ENCODE data around the gene OS9. TPM values are rescaled to one million over a fixed set of nuclear protein-coding genes. Genes with fewer than 3 reads are reported as not detected.
A peak's percentile ranks its signal among the peaks of the same experiment; 100 is the strongest.

The OS9 gene
- total RNA-seq, 1 donor from 2014 or later = 263 TPM

DNA sequence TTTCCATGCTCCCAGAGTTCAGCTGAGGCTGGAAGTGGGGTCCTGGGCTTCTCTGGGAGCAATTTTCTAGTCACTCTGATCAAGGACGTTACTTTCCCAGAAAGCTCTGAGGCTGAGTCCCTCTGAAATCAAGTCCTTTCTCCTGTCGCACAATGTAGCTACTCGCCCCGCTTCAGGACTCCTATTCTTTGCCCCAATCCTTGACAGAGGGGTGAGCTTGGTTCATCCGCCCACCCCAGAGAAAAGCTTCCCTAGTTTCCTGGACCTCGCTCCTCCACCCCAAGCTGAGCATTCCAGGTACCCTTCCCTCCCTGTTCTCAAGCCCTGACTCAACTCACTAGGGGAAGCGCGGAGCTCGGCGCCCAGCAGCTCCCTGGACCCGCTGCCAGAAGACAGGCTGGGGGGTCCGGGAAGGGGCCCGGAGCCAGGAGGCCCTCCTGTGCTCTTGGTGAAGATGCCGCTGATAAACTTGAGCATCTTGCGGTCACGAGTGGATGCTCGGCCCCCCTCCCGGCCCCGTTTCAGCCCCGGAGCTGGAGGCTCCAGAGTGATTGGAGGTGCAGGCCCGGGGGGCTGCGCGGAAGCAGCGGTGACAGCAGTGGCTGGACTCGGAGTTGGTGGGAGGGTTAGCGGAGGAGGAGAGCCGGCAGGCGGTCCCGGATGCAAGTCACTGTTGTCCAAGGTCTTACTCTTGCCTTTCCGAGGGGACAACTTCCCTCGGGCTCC lies 43.0 kb downstream of the OS9 start:
- no peak overlapping the region for H3K27ac ChIP-seq
- no peak for DNase-seq
- H3K27me3 ChIP-seq = peaks cover 61% of the 10 kb centered on the region

DNA sequence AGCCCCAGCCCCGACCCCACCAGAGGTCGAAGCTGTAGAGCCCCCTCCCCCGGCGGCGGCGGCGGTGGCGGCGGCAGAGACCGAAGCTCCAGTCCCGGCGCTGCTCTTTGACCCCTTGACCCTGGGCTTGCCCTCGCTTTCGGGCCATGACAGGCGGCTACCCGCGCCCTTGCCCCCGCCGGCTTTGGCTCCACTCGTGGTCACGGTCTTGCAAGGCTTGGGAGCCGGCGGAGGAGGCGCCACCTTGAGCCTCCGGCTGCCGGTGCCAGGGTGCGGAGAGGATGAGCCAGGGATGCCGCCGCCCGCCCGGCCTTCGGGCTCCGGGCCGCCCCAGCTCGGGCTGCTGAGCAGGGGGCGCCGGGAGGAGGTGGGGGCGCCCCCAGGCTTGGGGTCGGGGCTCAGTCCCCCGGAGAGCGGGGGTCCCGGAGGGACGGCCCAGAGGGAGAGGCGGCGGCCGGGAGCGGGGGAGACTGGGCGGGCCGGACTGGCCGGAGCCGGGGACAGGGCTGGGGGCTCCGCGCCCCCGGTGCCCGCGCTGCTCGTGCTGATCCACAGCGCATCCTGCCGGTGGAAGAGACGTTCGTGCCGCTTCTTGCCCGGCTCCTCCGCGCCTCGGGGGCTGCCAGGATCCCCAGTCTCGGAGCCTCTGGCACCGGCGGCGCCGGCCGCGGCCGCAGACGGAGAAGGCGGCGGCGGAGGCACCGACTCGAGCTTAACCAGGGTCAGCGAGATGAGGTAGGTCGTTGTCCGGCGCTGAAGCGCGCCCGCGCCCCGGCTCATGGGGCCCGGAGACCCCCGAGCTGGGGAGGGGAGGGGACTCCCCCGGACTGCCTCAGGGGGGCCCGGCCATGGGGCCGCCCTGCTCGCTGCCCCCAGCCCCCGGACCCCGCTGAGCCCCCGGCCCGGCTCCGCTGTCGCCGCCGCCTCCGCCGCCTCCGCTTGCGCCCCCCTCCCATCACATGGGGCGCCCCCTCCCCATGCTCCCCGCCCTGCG lies 43.8 kb downstream of the OS9 start:
- ATAC-seq = no peak

More for the DNA sequence above, 43.0 kb downstream of the OS9 start:
- Histone ChIP-seq H3K4me3 (no peak overlapping the region), H3K4me1 (no peaks in the 10 kb centered on the region), H3K9me3 (no peaks in the 10 kb centered on the region), H3K36me3 (no peaks in the 10 kb centered on the region)
- TF ChIP-seq, protein P1, sequence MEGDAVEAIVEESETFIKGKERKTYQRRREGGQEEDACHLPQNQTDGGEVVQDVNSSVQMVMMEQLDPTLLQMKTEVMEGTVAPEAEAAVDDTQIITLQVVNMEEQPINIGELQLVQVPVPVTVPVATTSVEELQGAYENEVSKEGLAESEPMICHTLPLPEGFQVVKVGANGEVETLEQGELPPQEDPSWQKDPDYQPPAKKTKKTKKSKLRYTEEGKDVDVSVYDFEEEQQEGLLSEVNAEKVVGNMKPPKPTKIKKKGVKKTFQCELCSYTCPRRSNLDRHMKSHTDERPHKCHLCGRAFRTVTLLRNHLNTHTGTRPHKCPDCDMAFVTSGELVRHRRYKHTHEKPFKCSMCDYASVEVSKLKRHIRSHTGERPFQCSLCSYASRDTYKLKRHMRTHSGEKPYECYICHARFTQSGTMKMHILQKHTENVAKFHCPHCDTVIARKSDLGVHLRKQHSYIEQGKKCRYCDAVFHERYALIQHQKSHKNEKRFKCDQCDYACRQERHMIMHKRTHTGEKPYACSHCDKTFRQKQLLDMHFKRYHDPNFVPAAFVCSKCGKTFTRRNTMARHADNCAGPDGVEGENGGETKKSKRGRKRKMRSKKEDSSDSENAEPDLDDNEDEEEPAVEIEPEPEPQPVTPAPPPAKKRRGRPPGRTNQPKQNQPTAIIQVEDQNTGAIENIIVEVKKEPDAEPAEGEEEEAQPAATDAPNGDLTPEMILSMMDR (IDR thresholded peaks at IDR 0.05) = no peak
- intact Hi-C loops (cut with DNase I) = no loop called here
- no peak for ATAC-seq

GRCh38 chr12:57738661-57739237 lies 44.8 kb downstream of the OS9 start, which contains the start of gene AGAP2:
TSS of gene AGAP2 (minus strand) at chr12:57738742. CDS start at chr12:57738246, 496 bp downstream.
- ATAC-seq (no peak), DNase-seq (no peak)
- Histone ChIP-seq H3K9me3 (no peaks in the 10 kb centered on the region), H3K4me1 (no peaks in the 10 kb centered on the region), H3K27ac (no peak within 1 kb of the TSS), H3K27me3 (peaks cover 60% of the 10 kb centered on the region), H3K36me3 (no peaks in the 10 kb centered on the region), H3K4me3 (peak within 1 kb of the TSS; percentile 23)
- TF ChIP-seq, protein P1 (IDR thresholded peaks at IDR 0.05) = no peak
- intact Hi-C loops (cut with DNase I) = no loop called here

More for the DNA sequence above, 43.8 kb downstream of the OS9 start:
- Histone ChIP-seq H3K4me1 (no peaks in the 10 kb centered on the region), H3K9me3 (no peaks in the 10 kb centered on the region), H3K36me3 (no peaks in the 10 kb centered on the region), H3K27me3 (peaks cover 61% of the 10 kb centered on the region), H3K4me3 (peak overlapping the region; percentile 23), H3K27ac (no peak overlapping the region)
- DNase-seq = no peak
- intact Hi-C loops (cut with DNase I) = no loop called here
- TF ChIP-seq, protein P1 (IDR thresholded peaks at IDR 0.05) = no peak

DNA sequence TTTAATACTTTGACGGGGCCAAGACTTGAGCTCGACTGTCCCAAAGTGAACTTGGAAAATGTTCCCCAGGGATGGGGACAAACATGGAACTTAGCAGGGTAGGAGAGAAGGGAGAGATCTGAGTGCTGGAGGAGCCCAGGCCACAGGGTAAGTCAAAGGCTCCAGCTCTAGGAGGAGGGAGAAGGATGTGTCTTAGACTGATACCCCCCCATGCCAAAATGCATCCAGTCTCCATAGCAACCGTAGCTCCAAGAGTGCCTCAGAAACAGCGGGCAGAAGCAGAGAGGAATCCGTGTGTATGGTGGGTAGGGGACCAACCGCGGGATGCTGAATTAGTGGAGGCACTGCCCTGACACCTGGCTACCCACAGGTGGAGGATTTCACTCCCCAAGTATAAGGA lies 45.5 kb downstream of the OS9 start:
- no peak for ATAC-seq
- DNase-seq = no peak
- Histone ChIP-seq H3K9me3 (no peaks in the 10 kb centered on the region), H3K27ac (no peak overlapping the region), H3K36me3 (no peaks in the 10 kb centered on the region), H3K27me3 (peaks cover 54% of the 10 kb centered on the region), H3K4me3 (no peak overlapping the region), H3K4me1 (peaks cover 4% of the 10 kb centered on the region)
- TF ChIP-seq, protein P1 (IDR thresholded peaks at IDR 0.05) = no peak
- intact Hi-C loops (cut with DNase I) = no loop called here

DNA sequence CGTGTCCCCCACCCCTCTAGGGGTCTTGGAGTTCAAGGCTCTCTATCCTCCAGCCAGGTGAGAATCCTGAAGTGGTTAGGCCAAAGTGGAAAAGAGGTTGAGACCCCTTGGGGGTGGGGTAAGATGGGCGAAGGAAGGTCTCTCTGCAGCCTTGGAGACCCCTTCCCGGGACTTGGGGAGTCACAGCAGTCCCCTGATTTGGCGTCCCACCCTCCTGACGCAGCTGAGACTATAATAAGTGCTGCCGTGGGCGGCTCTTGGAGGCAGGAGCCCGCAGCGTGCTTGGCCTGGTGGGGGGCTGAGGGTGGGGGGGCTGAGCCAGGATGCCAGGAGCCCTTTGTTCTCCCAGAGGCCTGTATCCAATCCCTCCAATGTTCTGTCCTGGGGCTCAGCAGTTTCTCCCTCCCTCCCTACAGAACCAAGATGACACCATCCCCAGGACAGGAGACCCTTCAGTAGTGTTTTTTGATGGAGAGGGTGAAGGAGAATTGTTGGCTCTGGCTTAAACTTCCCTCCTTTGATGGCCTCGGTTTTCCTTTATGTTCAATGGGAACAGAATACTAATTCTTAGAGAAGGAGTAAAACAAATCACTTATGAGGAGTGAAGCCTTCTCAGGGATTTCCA lies 46.1 kb downstream of the OS9 start:
- TF ChIP-seq, protein P1 (IDR thresholded peaks at IDR 0.05) = no peak
- DNase-seq (no peak), ATAC-seq (no peak)
- H3K27me3 ChIP-seq = peaks cover 52% of the 10 kb centered on the region
- no peaks in the 10 kb centered on the region for H3K9me3 ChIP-seq
- H3K36me3 ChIP-seq = no peaks in the 10 kb centered on the region
- peaks cover 5% of the 10 kb centered on the region for H3K4me1 ChIP-seq
- no peak overlapping the region for H3K4me3 ChIP-seq
- intact Hi-C loops (cut with DNase I) = no loop called here
- no peak overlapping the region for H3K27ac ChIP-seq
